ENCODE data around the gene FBL. TPM values are rescaled to one million over a fixed set of nuclear protein-coding genes. Genes with fewer than 3 reads are reported as not detected.

Gene FBL
- total RNA-seq, 2 experiments from 2014 or later: 344 to 357 TPM

- POLR2A ChIA-PET: interaction anchor here (0.7 to 2.1 kb wide), 2 partner anchors 12 to 369 kb away, joined by 4 to 38 read pairs; partner anchors contain the start of gene FBL
- peaks cover 30% of the 10 kb centered on the region for H3K36me3 Mint-ChIP-seq
Observed at GRCh38 chr19:39832341-39833083, 13.7 kb downstream of the FBL start.

GRCh38 chr19:39831679-39832078 lies 14.5 kb downstream of the FBL start:
- DNase-seq (no peak), ATAC-seq (ENCODE audit: low read depth) (no peak)
- Mint-ChIP-seq H3K36me3 (peaks cover 26% of the 10 kb centered on the region), H3K4me1 (peaks cover 32% of the 10 kb centered on the region), H3K27ac (peak overlapping the region; percentile 86), H3K4me3 (peak overlapping the region; percentile 75), H3K9me3 (no peaks in the 10 kb centered on the region), H3K27me3 (no peaks in the 10 kb centered on the region)
- POLR2A ChIA-PET: no interaction called here

More at GRCh38 chr19:39832341-39833083, 13.7 kb downstream of the FBL start:
- DNase-seq: no peak
- H3K27me3 Mint-ChIP-seq: no peaks in the 10 kb centered on the region
- ATAC-seq (ENCODE audit: low read depth): no peak
- peaks cover 32% of the 10 kb centered on the region for H3K4me1 Mint-ChIP-seq
- H3K27ac Mint-ChIP-seq: peak overlapping the region; percentile 86
- H3K9me3 Mint-ChIP-seq: no peaks in the 10 kb centered on the region
- peak overlapping the region; percentile 75 for H3K4me3 Mint-ChIP-seq

- Mint-ChIP-seq H3K4me3 (no peak overlapping the region), H3K4me1 (peaks cover 32% of the 10 kb centered on the region), H3K27ac (peak overlapping the region; percentile 2), H3K27me3 (no peaks in the 10 kb centered on the region), H3K36me3 (peaks cover 20% of the 10 kb centered on the region), H3K9me3 (no peaks in the 10 kb centered on the region)
- DNase-seq: no peak
- no peak for ATAC-seq (ENCODE audit: low read depth)
- POLR2A ChIA-PET: no interaction called here
Observed at GRCh38 chr19:39830847-39831246, 15.3 kb downstream of the FBL start.

GRCh38 chr19:39830406-39830805 lies 15.8 kb downstream of the FBL start:
- Mint-ChIP-seq H3K36me3 (peaks cover 19% of the 10 kb centered on the region), H3K27me3 (no peaks in the 10 kb centered on the region), H3K4me3 (no peak overlapping the region), H3K27ac (no peak overlapping the region), H3K9me3 (no peaks in the 10 kb centered on the region), H3K4me1 (peaks cover 32% of the 10 kb centered on the region)
- DNase-seq: no peak
- POLR2A ChIA-PET: no interaction called here
- no peak for ATAC-seq (ENCODE audit: low read depth)

GRCh38 chr19:39829702-39830275 lies 16.4 kb downstream of the FBL start:
- Mint-ChIP-seq H3K36me3 (peaks cover 19% of the 10 kb centered on the region), H3K9me3 (no peaks in the 10 kb centered on the region), H3K4me1 (peaks cover 30% of the 10 kb centered on the region), H3K4me3 (no peak overlapping the region), H3K27me3 (no peaks in the 10 kb centered on the region), H3K27ac (no peak overlapping the region)
- POLR2A ChIA-PET: interaction anchor here (0.7 kb wide), 1 partner anchor 904 kb away, joined by 3 read pairs; no protein-coding TSS in a partner anchor
- DNase-seq (no peak), ATAC-seq (ENCODE audit: low read depth) (no peak)

GRCh38 chr19:39828654-39829032 lies 17.5 kb downstream of the FBL start:
- Mint-ChIP-seq H3K4me1 (peaks cover 24% of the 10 kb centered on the region), H3K9me3 (no peaks in the 10 kb centered on the region), H3K36me3 (peaks cover 17% of the 10 kb centered on the region), H3K4me3 (no peak overlapping the region), H3K27me3 (no peaks in the 10 kb centered on the region), H3K27ac (peak overlapping the region; percentile 16)
- ATAC-seq (ENCODE audit: low read depth) (no peak), DNase-seq (no peak)
- POLR2A ChIA-PET: interaction anchor here (0.7 to 0.8 kb wide), 2 partner anchors 16 to 32 kb away, joined by 3 to 4 read pairs; no protein-coding TSS in a partner anchor

GRCh38 chr19:39828015-39828653 lies 18.0 kb downstream of the FBL start:
- Mint-ChIP-seq H3K36me3 (peaks cover 17% of the 10 kb centered on the region), H3K27me3 (no peaks in the 10 kb centered on the region)

GRCh38 chr19:39827216-39827615 lies 19.0 kb downstream of the FBL start:
- peaks cover 14% of the 10 kb centered on the region for H3K36me3 Mint-ChIP-seq
- no peak overlapping the region for H3K4me3 Mint-ChIP-seq
- H3K27ac Mint-ChIP-seq: no peak overlapping the region
- DNase-seq (no peak), ATAC-seq (ENCODE audit: low read depth) (no peak)
- POLR2A ChIA-PET: no interaction called here
- H3K9me3 Mint-ChIP-seq: no peaks in the 10 kb centered on the region
- H3K27me3 Mint-ChIP-seq: no peaks in the 10 kb centered on the region
- H3K4me1 Mint-ChIP-seq: peaks cover 15% of the 10 kb centered on the region

More at GRCh38 chr19:39828015-39828653, 18.0 kb downstream of the FBL start:
- Mint-ChIP-seq H3K9me3 (no peaks in the 10 kb centered on the region), H3K4me3 (no peak overlapping the region), H3K4me1 (peaks cover 24% of the 10 kb centered on the region), H3K27ac (peak overlapping the region; percentile 17)
- POLR2A ChIA-PET: interaction anchor here (0.8 kb wide), 1 partner anchor 17 kb away, joined by 4 read pairs; no protein-coding TSS in a partner anchor
- no peak for DNase-seq
- no peak for ATAC-seq (ENCODE audit: low read depth)

- Mint-ChIP-seq H3K4me1 (peaks cover 11% of the 10 kb centered on the region), H3K9me3 (no peaks in the 10 kb centered on the region), H3K27ac (no peak overlapping the region), H3K36me3 (peaks cover 14% of the 10 kb centered on the region), H3K27me3 (no peaks in the 10 kb centered on the region), H3K4me3 (no peak overlapping the region)
- DNase-seq (no peak), ATAC-seq (ENCODE audit: low read depth) (no peak)
- POLR2A ChIA-PET: no interaction called here
Observed at GRCh38 chr19:39826311-39826945, 19.8 kb downstream of the FBL start.

- Mint-ChIP-seq H3K27me3 (no peaks in the 10 kb centered on the region), H3K27ac (no peak overlapping the region), H3K4me3 (no peak overlapping the region), H3K36me3 (peaks cover 14% of the 10 kb centered on the region), H3K4me1 (peaks cover 9% of the 10 kb centered on the region), H3K9me3 (peaks cover 1% of the 10 kb centered on the region)
- ATAC-seq (ENCODE audit: low read depth) (no peak), DNase-seq (no peak)
- POLR2A ChIA-PET: interaction anchor here (2.1 kb wide), 1 partner anchor 8 kb away, joined by 20 read pairs; the partner anchor contains the start of gene DYRK1B
Observed at GRCh38 chr19:39825531-39826076, 20.6 kb downstream of the FBL start.

- peaks cover 1% of the 10 kb centered on the region for H3K9me3 Mint-ChIP-seq
- POLR2A ChIA-PET: interaction anchor here (0.5 to 2.1 kb wide), 3 partner anchors 9 to 924 kb away, joined by 3 to 20 read pairs (median 4); partner anchors contain the start of genes DYRK1B and ZNF546
- peaks cover 17% of the 10 kb centered on the region for H3K36me3 Mint-ChIP-seq
- ATAC-seq (ENCODE audit: low read depth) (no peak), DNase-seq (no peak)
- no peaks in the 10 kb centered on the region for H3K27me3 Mint-ChIP-seq
- peak overlapping the region; percentile 18 for H3K4me3 Mint-ChIP-seq
- no peak overlapping the region for H3K27ac Mint-ChIP-seq
- H3K4me1 Mint-ChIP-seq: peaks cover 9% of the 10 kb centered on the region
Observed at GRCh38 chr19:39825093-39825463, 21.1 kb downstream of the FBL start.

GRCh38 chr19:39824143-39825092 lies 21.8 kb downstream of the FBL start:
- Mint-ChIP-seq H3K36me3 (peaks cover 17% of the 10 kb centered on the region), H3K9me3 (peaks cover 1% of the 10 kb centered on the region), H3K4me1 (peaks cover 9% of the 10 kb centered on the region), H3K4me3 (no peak overlapping the region), H3K27ac (no peak overlapping the region), H3K27me3 (no peaks in the 10 kb centered on the region)
- POLR2A ChIA-PET: interaction anchor here (0.5 to 2.1 kb wide), 3 partner anchors 9 to 925 kb away, joined by 3 to 20 read pairs (median 4); partner anchors contain the start of genes DYRK1B and ZNF546
- DNase-seq (peak; percentile 76), ATAC-seq (ENCODE audit: low read depth) (peak; percentile 98)
